ENCODE results near the gene PLEKHF1.

The PLEKHF1 gene

GRCh38 chr19:29639086-29639485 is 26.2 kb upstream of the PLEKHF1 start:
- TF ChIP-seq CTCF (IDR thresholded peaks at IDR 0.05; ENCODE audit: insufficient read depth, low read length, poor library complexity, severe bottlenecking), result no peak
- no peak overlapping the region for H3K4me3 ChIP-seq (replicated peaks; ENCODE audit: low read depth, low read length)
- H3K27me3 ChIP-seq (replicated peaks; ENCODE audit: control insufficient read depth, insufficient read depth, low read length), result no peaks in the 10 kb centered on the region
- DNase-seq (ENCODE audit: extremely low read depth, insufficient read length), result no peak
- no peaks in the 10 kb centered on the region for H3K36me3 ChIP-seq (ENCODE audit: control insufficient read depth, insufficient read depth, low read length)

- no peak overlapping the region for H3K4me3 ChIP-seq (replicated peaks; ENCODE audit: low read depth, low read length)
- no peaks in the 10 kb centered on the region for H3K36me3 ChIP-seq (ENCODE audit: control insufficient read depth, insufficient read depth, low read length)
- no peak for TF ChIP-seq CTCF (IDR thresholded peaks at IDR 0.05; ENCODE audit: insufficient read depth, low read length, poor library complexity, severe bottlenecking)
- DNase-seq (ENCODE audit: extremely low read depth, insufficient read length), result no peak
- H3K27me3 ChIP-seq (replicated peaks; ENCODE audit: control insufficient read depth, insufficient read depth, low read length), result no peaks in the 10 kb centered on the region
Observed at GRCh38 chr19:29640231-29640630, 25.0 kb upstream of the PLEKHF1 start.

GRCh38 chr19:29641597-29641996 is 23.7 kb upstream of the PLEKHF1 start:
- Histone ChIP-seq H3K27me3 (replicated peaks; ENCODE audit: control insufficient read depth, insufficient read depth, low read length) (no peaks in the 10 kb centered on the region), H3K4me3 (replicated peaks; ENCODE audit: low read depth, low read length) (no peak overlapping the region), H3K36me3 (ENCODE audit: control insufficient read depth, insufficient read depth, low read length) (no peaks in the 10 kb centered on the region)
- no peak for TF ChIP-seq CTCF (IDR thresholded peaks at IDR 0.05; ENCODE audit: insufficient read depth, low read length, poor library complexity, severe bottlenecking)
- DNase-seq (ENCODE audit: extremely low read depth, insufficient read length), result no peak

GRCh38 chr19:29643361-29643935 is 21.8 kb upstream of the PLEKHF1 start:
- DNase-seq (ENCODE audit: extremely low read depth, insufficient read length), result no peak
- H3K36me3 ChIP-seq (ENCODE audit: control insufficient read depth, insufficient read depth, low read length), result no peaks in the 10 kb centered on the region
- TF ChIP-seq CTCF (IDR thresholded peaks at IDR 0.05; ENCODE audit: insufficient read depth, low read length, poor library complexity, severe bottlenecking), result no peak
- no peaks in the 10 kb centered on the region for H3K27me3 ChIP-seq (replicated peaks; ENCODE audit: control insufficient read depth, insufficient read depth, low read length)
- no peak overlapping the region for H3K4me3 ChIP-seq (replicated peaks; ENCODE audit: low read depth, low read length)

GRCh38 chr19:29644210-29644609 is 21.1 kb upstream of the PLEKHF1 start:
- no peak for DNase-seq (ENCODE audit: extremely low read depth, insufficient read length)
- no peak overlapping the region for H3K4me3 ChIP-seq (replicated peaks; ENCODE audit: low read depth, low read length)
- no peak for TF ChIP-seq CTCF (IDR thresholded peaks at IDR 0.05; ENCODE audit: insufficient read depth, low read length, poor library complexity, severe bottlenecking)
- H3K36me3 ChIP-seq (ENCODE audit: control insufficient read depth, insufficient read depth, low read length), result no peaks in the 10 kb centered on the region
- H3K27me3 ChIP-seq (replicated peaks; ENCODE audit: control insufficient read depth, insufficient read depth, low read length), result no peaks in the 10 kb centered on the region

GRCh38 chr19:29645491-29645867 is 19.8 kb upstream of the PLEKHF1 start:
- no peak for DNase-seq (ENCODE audit: extremely low read depth, insufficient read length)
- Histone ChIP-seq H3K27me3 (replicated peaks; ENCODE audit: control insufficient read depth, insufficient read depth, low read length) (no peaks in the 10 kb centered on the region), H3K4me3 (replicated peaks; ENCODE audit: low read depth, low read length) (no peak overlapping the region), H3K36me3 (ENCODE audit: control insufficient read depth, insufficient read depth, low read length) (no peaks in the 10 kb centered on the region)
- no peak for TF ChIP-seq CTCF (IDR thresholded peaks at IDR 0.05; ENCODE audit: insufficient read depth, low read length, poor library complexity, severe bottlenecking)
